Kidney epithelial cell (primary cell): ENCODE data around the gene GPR17. TPM values are rescaled to one million over a fixed set of nuclear protein-coding genes. Genes with fewer than 3 reads are reported as not detected.

Experiments used
- DNase-seq: peaks from one replicate; pipeline ENCODE4 v3.0.0-alpha.2; 2010; ENCODE audit warnings: low read depth
- H3K27me3 ChIP-seq: 2 replicates; pipeline ENCODE4 v1.6.0; 2011; ENCODE audit warnings: low read length; ENCODE audit not compliant: control insufficient read depth, insufficient read depth
- H3K36me3 ChIP-seq: 2 replicates; pipeline ENCODE4 v1.5.1; 2011; ENCODE audit warnings: low read length; ENCODE audit not compliant: control insufficient read depth, insufficient read depth
- H3K4me3 ChIP-seq: 2 replicates; pipeline ENCODE4 v1.5.1; 2011; ENCODE audit warnings: low read depth, mild to moderate bottlenecking, control low read depth, low read length
- total RNA-seq: library from RNA; depleted of rRNA; stranded (reverse); fragments of >200 nt; gene quantifications from 2 replicates; pipeline ENCODE4 v1.2.3, GENCODE V29; 2015
- TF ChIP-seq, protein P1 (sequence below): IDR thresholded peaks from 2 replicates; pipeline ENCODE4 v1.5.1; 2011; ENCODE audit warnings: mild to moderate bottlenecking, moderate library complexity, low read length, control low read depth, inconsistent platforms; ENCODE audit not compliant: insufficient read depth, poor library complexity, severe bottlenecking

The GPR17 gene, protein sequence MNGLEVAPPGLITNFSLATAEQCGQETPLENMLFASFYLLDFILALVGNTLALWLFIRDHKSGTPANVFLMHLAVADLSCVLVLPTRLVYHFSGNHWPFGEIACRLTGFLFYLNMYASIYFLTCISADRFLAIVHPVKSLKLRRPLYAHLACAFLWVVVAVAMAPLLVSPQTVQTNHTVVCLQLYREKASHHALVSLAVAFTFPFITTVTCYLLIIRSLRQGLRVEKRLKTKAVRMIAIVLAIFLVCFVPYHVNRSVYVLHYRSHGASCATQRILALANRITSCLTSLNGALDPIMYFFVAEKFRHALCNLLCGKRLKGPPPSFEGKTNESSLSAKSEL
- total RNA-seq = 0.14 TPM in 1 of 2 replicates, not detected in the other

DNA sequence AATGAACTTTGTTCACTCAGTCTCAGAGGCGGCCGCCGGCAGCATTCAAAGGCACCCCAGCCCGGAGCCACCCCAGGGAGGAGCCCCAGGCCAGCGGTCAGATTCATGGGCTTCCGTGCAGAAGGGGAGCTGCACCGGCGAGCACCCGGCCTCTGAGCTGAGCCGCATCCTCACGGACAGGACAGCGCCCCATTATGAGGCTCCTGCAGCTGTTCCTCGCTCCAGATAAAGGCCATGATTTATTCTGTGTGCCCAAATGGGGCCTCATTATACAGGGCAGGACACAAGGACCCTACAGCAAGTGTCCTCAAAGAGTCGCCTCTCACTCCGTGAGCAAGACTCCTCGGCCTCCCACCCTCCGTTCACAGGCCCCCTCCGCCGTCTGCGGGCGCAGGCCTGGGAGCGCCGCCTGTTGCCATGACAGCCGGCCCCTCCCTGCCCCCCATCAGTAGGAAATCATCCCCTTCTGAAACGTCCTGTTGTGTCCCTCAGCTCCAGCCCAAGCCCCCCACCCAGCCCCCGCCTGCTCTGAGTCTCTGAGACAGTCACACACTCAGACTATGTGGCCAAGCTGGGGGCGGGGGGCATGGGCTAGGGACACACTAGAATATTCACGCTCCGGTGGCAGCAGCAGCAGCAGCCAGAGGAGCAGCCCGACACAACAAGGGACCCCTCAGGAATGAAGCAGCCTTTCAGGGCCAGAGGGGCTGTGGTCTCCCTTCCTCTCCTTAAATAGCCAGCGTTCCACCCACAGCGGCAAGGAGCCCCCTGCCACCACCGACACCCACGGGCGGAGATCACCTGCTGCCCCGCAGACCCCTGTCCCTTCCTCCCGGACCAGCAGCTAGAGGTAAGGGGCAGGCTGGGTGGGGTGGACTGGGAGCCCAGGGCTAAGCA is at the start of gene GPR17:
GPR17 (plus strand) TSS at position 759 of the 897 bp plus-strand sequence. CDS start 4,583 bp downstream, outside the sequence.
- no peaks in the 10 kb centered on the region for H3K36me3 ChIP-seq
- TF ChIP-seq, protein P1, sequence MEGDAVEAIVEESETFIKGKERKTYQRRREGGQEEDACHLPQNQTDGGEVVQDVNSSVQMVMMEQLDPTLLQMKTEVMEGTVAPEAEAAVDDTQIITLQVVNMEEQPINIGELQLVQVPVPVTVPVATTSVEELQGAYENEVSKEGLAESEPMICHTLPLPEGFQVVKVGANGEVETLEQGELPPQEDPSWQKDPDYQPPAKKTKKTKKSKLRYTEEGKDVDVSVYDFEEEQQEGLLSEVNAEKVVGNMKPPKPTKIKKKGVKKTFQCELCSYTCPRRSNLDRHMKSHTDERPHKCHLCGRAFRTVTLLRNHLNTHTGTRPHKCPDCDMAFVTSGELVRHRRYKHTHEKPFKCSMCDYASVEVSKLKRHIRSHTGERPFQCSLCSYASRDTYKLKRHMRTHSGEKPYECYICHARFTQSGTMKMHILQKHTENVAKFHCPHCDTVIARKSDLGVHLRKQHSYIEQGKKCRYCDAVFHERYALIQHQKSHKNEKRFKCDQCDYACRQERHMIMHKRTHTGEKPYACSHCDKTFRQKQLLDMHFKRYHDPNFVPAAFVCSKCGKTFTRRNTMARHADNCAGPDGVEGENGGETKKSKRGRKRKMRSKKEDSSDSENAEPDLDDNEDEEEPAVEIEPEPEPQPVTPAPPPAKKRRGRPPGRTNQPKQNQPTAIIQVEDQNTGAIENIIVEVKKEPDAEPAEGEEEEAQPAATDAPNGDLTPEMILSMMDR = no peak
- no peak within 1 kb of the TSS for H3K4me3 ChIP-seq
- H3K27me3 ChIP-seq = peaks cover 2% of the 10 kb centered on the region
- no peak for DNase-seq

DNA sequence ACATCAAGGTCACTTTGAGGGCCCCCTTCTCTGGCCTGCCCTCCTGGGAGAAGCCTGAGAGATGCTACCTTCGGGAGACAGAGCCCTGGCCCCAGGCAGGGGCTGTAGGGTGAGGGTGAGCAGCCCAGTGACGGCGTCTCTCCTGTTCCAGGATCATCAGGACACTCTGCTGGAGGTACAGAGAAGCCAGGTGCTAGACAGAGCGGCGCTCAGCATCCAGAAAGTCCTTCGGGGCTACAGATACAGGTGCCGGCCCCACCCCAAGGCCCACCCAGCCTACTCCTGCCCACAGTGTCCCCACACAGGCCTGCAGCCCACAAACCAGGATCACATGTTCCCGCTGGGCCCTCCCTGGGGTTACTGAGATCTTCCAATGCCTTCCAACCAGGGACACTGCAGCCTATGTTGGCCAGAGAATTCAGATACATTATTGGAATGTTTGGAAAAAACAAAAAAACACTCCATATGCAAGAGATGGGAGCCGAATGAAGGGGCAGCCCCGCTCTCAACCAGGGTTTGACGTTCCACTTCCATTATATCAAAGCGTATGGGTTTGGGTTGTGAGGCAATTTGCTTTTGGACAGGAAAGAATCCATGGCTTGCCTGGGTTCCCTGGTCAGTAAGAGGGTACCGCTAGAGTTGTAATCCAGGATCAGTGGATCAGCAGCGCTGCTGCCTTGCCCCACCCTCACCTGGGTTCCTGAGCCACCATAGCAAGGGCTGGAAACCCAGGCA is 49.5 kb upstream of the GPR17 start:
- TF ChIP-seq, protein P1 = no peak
- no peak for DNase-seq
- H3K36me3 ChIP-seq = no peaks in the 10 kb centered on the region
- no peak overlapping the region for H3K4me3 ChIP-seq
- H3K27me3 ChIP-seq = no peaks in the 10 kb centered on the region

DNA sequence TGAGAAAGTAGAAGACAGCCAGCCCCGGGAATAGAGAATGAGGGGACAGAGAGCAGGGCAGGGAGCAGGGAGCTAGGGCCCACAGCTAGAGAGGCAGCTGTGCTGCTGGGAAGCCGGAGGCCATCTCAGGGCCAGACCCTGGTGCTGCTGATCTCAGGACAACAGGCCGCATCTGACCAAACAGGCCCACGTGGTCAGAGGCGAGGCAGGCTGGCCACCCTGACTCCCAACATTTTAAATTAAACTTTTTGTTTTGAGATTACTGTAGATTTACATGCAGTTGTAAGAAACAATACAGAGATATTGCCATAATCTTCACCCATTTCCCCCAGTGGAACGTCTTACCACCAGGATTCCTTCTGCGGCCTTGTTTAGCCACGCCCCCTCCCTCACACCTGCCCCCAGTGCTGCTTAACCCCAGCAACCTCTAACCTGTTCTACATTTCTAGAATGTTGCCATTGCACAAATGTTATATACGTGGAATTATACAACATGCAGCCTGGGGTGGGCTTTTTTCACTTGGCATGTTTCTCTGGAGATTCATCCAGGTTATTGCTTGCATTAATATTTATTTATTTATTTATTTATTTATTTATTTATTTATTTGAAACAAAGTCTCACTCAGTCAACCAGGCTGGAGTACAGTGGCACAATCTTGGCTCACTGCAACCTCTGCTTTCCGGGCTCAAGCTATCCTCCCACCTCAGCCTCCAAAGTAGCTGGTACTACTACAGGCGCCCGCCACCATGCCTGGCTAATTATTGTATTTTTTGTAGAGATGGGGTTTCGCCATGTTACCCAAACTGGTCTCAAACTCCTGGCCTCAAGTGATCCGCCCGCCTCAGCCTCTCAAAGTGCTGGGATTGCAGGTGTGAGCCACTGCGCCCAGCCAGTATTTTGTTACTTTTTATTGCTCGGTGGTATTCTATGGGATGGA is 48.6 kb upstream of the GPR17 start:
- TF ChIP-seq, protein P1 = no peak
- Histone ChIP-seq H3K36me3 (no peaks in the 10 kb centered on the region), H3K27me3 (no peaks in the 10 kb centered on the region), H3K4me3 (no peak overlapping the region)
- no peak for DNase-seq

DNA sequence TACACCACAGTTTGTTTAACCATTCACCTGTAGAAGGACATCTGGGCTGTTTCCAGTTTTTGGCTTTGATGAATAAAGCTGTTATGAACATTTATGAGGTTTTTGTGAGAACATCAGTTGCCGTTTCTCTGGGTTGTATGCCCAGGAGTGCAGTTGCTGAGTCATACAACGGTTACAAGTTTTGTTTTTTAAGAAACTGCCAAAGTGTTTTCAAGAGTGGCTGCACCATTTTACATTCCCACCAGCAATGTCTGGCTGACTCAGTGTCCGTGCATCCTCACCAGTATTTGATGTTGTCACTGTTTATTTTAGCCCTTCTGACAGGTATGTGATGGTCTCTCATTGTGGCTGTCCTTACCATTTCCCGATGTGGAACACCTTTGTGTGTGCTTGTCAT is 48.0 kb upstream of the GPR17 start:
- Histone ChIP-seq H3K36me3 (no peaks in the 10 kb centered on the region), H3K4me3 (no peak overlapping the region), H3K27me3 (no peaks in the 10 kb centered on the region)
- TF ChIP-seq, protein P1 = no peak
- DNase-seq = no peak

DNA sequence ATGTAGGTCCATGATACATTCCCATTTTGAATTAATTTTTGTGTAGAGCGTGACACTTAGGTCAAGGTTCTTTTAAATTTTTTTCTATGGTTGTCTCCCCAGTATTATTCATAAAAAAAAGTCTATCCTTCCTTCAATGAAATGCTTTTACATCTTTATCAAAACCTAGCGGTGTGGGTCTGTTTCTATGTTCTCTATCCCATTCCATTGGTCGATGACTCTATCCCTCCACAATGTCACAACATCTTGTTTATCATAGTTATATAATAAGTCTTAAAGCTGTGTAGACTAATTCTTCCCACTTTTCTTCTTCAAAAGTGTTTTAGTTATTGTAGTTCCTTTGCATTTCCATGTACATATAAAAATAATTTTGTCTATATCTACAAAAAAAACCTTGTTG is 47.2 kb upstream of the GPR17 start:
- TF ChIP-seq, protein P1 = no peak
- no peak overlapping the region for H3K4me3 ChIP-seq
- H3K27me3 ChIP-seq = no peaks in the 10 kb centered on the region
- H3K36me3 ChIP-seq = no peaks in the 10 kb centered on the region
- no peak for DNase-seq
